HTERT RPE-1 (cell line): ENCODE results near the gene DGKI.

ENCODE experiments used
- in situ Hi-C: fragments of 300-500 bp; cut with MboI; formaldehyde crosslinking; loops from 4 replicates; pipeline ENCODE4 v1.14.3; 2020; ENCODE audit warnings: low sequenced_read_pairs

Gene DGKI

GRCh38 chr7:137441451-137441850, 405.3 kb downstream of the DGKI start:
- in situ Hi-C loops, result no loop called here

DNA sequence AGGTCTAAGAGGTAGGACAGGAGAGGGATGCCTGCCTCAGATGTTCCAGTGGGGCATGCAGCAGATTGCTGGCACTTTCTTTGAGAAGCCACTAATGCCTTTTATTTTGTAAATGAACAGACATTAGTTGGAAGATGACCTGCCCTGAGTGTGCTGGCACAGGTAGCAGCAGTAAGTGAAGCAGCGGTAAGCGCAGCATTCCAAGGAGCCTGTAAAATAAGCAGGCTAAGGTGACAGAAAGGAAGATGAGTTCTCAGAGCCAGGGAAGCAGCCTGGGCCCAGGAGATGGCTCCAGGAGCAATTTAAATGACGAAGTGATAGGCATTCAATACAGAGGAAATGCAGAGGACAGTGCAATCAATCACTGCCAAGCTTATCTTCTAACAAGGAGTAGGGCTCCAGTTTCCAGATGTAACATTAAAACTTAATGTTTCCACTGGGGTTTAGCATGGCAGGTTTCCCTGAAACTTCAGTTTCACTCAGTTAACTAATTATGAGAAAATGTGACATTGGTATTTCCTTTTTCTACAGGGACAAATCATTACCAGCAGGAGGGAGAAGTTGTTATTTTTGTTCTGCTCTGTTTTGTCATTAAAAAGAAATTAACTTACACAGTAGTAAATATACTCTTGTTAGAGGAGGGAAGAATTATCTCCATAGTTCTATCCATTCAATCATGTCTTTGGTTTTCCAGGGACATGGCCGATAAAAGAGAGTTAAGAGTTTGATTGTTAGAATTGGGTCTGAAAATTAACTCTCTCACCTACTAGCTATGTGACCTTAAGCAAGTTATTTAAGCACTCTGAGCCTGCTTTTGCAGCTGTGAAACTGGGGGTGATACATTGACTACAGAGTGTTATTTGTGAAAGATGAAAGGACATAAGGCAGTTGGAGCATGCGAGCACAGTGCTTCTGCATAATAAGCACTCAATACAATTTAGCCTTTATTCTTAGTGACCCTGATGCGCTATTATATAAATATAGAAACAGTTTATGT, 406.6 kb downstream of the DGKI start:
- in situ Hi-C loops, result no loop called here

DNA sequence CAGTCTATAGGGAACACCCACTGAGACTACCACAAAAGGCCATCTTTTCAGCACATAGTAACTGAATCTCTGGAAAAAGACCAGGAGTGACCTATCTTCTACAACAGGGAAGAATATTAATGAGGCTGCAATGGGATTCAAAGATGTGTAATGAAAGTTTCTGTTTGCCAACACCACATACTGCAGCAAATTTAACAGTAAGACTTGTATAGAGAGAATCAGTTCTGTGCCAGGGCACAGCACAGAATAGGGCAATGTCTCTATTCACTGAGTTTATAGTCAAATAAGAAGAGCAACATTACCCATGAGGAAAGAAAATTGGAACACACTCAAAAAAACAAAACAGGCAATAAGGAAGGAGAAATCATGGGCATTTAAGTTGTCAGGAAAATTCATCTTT, 411.8 kb downstream of the DGKI start:
- in situ Hi-C loops, result no loop called here

DNA sequence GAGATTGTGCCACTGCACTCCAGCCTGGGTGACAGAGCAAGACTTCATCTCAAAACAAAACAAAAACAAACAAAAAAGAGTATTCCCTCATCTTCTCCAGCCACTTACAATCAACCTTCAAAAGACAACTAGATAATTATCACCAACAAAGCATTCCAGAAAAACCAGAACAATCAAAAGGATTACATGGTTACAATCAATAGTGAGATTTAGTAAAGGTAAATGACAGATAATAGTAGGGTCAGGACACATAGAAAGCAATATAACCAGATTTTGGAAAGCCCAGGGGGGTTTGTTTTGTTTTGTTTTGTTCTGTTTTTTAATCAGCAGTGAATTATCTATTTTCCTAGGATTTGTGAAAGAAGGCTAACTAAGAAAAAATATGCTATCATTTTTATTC, 412.2 kb downstream of the DGKI start:
- in situ Hi-C loops, result no loop called here

GRCh38 chr7:137423321-137423720, 423.5 kb downstream of the DGKI start:
- in situ Hi-C loops, result no loop called here

DNA sequence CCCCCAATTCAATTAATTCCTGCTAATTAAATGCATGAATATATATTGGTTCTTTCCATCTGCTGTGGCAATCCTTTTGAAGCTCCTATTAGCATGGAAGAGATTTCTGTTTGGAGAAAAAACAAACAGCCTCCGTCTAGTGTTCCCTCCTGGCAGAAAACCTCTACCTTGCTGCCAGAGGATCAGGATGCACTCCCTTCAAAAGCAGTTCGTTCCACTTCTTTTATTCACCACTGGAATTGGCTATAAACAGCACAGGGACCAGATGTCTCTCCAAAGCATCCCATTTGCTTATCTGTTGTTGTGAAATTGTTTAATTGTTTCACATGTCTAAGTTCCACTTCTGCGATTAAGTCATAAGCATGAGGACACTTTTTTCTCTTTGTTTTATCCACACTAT, 425.4 kb downstream of the DGKI start:
- in situ Hi-C loops, result no loop called here

DNA sequence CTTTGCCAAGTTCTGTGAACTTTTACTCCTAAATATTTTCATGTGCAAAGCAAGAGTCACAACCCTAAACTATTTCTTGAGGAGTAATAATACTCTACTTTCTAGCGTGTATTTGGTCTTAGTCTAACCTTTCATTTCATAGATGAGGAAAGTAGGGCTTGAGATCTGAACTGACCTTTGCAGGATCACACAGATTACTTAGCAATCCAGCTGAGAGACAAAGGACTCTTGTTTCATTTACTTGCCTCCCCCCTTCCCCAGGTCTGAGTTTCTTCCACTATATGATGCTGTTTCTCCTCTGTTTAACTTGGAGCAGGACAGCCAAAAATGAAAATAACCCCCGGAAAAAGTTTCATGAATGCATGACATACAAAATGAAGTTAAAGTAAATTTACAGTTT, 427.9 kb downstream of the DGKI start:
- in situ Hi-C loops, result no loop called here

- in situ Hi-C loops, result no loop called here
These were observed 429.3 kb downstream of the DGKI start for GRCh38 chr7:137417464-137417863.

GRCh38 chr7:137413901-137414300, 432.9 kb downstream of the DGKI start:
- in situ Hi-C loops, result no loop called here

- in situ Hi-C loops, result no loop called here
These were observed 435.3 kb downstream of the DGKI start for GRCh38 chr7:137411446-137411845.

DNA sequence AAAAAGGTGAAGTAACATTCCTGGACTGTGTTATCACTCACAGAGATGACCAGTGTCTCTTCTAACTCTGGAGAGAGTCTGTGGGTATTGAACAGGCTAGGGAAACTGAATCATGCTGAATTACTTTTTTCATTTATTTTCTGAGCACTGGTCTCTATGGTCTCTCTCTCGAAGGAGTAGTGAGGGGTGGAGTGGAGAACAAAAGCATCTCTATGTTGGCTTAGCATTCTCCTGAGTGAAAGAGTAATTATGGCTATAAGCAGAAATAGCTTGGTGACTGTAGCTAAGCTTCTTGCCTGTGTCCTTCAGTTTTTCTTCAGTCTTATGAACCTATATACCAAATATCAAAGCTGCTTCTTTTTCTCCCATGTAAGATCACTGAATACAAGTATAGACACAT, 438.6 kb downstream of the DGKI start:
- in situ Hi-C loops, result no loop called here

DNA sequence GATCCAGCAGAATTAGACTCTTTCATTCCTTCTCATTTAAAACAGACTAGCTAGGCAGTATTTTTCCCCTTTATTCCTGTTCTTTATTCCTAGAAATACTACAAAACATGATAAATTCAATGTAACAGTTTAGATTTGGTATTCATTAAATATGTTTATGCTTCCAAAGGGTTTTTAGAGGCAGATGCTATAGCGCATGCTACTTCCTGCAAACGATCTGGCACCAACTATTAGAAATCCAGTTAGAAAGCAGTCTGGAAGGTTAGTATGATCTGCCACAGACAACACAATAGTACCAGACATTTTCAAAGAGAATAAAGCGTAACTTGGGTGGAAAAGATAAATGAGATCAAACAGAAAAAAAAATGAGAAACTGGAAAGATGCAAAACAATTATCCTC, 439.7 kb downstream of the DGKI start:
- in situ Hi-C loops, result no loop called here

DNA sequence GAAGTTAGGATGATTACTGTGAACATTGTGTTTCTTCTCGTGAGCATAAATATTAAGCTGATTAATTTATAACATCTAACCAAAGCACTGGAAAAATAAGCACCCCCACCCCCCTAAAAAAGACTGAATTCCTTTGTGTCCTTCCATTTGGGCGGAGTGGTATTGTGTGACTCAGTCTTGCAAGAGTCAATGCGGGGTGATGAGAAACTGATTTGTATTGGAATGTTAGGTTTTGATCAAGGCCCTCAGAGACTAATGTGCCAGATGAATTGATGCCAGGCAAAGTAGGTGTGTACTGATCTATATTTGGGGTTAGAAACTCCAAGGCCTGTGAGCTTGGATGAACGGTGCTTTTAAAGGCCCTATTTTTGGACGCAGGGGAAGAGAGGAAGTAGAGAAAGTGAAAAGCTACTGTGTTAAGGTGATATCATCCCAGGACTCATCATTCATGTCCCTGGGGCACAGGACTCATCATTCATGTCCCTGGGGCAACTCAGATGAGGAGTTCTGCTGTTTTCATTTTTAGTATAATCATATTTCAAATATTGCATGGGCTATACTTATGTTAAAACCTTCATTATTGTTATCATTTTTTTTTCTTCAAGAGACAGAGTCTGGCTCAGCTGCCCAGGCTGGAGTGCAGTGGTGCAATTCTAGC, 442.0 kb downstream of the DGKI start:
- in situ Hi-C loops, result no loop called here

DNA sequence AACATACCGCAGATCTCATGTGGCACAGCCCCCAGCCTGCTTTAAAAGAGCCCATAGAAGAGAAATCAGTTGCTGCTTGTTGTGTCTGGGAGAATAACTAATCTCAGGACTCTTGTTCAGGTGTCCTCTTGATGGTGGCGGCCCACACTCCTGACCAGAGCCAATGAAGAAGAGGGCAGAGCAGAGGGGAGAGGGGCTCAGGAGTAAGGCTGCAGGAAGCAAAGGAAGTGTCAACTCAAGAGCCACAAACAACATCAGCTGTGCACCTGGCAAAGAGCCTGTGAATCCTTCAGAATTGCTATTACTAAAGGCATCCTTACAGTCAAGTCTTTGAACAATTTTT, 443.4 kb downstream of the DGKI start:
- in situ Hi-C loops, result no loop called here

DNA sequence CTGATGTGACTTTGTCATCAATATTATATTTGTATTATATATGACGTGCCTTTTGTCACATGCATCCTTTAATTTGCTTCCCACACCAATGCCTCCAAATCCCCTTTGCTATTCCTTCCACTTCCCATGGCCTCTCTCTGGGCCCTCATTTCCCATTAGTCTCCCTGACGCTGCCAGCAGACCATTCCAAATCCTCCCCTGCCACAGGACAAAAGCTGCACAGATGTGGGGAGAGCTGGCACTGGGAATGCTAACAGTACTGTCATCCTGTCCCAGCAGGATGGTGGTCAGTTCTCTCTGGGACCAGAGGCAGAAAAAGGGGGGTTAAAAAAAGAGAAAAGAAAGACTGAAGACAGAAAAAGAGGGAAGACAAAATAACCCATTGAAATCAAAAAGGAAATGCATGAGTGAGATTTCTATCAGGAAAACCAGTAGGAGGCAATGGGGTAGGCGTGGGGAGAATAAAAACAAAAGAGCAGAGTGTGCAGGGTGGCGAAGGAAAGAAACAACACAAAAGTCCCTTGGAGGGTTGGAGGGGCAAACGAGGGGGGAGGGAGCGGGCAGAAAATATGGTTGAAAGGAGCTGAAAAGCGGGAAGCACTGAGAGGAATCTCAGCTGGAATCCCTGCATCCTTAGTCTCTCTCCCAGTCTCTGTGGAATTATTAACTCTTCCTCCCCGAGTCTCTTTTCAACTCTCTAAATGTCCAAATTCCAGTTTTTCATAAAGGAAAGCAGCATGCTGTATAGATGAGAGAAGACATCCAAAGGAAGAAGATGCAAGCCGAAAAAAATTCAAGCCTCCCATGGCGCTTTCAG, 444.0 kb downstream of the DGKI start:
- in situ Hi-C loops, result no loop called here

- in situ Hi-C loops, result no loop called here
These were observed 446.6 kb downstream of the DGKI start for GRCh38 chr7:137399827-137400823.

DNA sequence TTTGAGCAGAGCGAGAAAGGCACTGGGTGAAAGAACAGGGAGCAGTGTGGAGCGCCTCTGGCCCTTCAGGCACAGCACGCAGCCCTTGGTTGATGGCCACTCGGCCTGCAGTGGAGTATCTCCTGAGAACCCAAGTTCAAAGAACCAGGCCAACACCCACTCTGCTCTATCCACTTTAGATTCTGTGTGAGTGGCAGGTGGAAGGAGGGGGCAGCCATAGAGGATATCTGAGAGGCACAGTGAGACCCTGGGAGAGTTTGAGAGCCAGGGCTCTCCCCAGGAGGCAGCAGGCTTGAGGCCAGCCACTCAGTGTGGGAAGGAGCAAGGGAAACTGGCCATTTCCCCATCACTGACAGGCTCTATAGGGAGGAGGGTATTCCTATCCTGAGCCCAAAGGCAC, 450.7 kb downstream of the DGKI start:
- in situ Hi-C loops, result no loop called here

GRCh38 chr7:137395420-137395819, 451.4 kb downstream of the DGKI start:
- in situ Hi-C loops, result no loop called here

- in situ Hi-C loops, result no loop called here
These were observed 453.2 kb downstream of the DGKI start for GRCh38 chr7:137393570-137393969.

DNA sequence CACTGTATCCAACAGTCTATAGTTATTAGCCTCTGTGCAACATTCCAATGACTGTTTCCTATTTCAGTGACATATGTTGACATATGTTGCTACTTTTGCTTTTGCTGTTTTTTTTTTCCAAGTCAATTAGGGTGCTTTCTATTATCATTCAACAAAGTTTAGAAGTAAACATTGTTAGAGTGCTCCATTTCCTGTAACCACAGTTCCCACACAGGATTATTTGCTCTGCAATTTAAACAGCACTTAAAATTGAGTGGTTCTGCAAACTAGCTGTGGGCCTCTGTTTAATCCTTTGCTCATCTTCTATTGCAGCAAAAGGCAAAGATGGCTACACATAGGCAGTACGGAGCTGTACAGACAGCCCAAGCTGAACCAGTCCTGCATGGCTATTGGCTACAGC, 456.7 kb downstream of the DGKI start:
- in situ Hi-C loops, result no loop called here
